Measurements from ENCODE around the gene ARHGAP23.
"Not testable (repeated sequence)": the region's sequence is repeated elsewhere in the genome, so short reads cannot be mapped to it uniquely, and the experiment has no call there.

Gene ARHGAP23

DNA sequence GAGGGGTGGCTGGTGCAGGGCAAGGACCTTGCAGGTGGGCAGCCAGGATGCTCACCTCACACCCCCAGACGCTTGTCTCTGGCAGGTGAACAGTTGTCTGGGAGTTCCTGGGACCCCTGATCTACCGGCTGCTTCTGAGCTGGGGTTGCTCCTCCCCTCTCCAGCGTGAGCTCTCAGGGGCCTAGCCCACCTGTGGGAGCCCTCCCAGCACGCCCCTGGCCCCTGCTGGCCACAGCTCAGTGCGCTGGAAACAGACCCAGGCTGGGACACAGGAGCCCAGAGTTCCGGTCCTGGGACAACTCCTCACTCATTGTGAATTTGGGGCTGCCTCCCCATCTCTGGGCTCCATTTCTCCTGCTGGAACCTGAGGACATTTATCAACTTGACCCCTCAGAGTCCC lies 30.3 kb downstream of the ARHGAP23 start:
- H3K27ac ChIP-seq: no peak overlapping the region
- no peak for DNase-seq (ENCODE audit: low read depth, low spot score)

DNA sequence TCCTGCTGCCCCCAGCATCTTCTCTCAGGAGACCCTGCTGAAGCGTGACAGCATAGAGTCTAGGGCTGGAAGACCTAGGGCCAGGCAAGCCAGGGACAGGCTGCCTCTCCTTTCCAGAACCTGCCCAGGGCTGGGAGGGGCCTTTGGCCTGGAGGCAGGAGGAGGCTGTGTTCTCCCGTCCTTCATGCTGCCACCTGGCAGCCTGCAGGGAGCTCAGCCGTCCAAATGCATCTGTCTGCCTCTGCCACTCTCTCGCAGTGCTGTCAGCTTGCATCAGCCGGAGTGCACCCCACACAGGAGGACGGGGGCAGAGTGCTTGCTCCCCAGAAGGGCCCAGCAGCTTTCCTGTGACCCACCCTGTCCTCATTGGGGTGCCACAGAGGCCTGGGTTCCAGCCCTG lies 31.3 kb downstream of the ARHGAP23 start:
- DNase-seq (ENCODE audit: low read depth, low spot score): no peak
- H3K27ac ChIP-seq: no peak overlapping the region

DNA sequence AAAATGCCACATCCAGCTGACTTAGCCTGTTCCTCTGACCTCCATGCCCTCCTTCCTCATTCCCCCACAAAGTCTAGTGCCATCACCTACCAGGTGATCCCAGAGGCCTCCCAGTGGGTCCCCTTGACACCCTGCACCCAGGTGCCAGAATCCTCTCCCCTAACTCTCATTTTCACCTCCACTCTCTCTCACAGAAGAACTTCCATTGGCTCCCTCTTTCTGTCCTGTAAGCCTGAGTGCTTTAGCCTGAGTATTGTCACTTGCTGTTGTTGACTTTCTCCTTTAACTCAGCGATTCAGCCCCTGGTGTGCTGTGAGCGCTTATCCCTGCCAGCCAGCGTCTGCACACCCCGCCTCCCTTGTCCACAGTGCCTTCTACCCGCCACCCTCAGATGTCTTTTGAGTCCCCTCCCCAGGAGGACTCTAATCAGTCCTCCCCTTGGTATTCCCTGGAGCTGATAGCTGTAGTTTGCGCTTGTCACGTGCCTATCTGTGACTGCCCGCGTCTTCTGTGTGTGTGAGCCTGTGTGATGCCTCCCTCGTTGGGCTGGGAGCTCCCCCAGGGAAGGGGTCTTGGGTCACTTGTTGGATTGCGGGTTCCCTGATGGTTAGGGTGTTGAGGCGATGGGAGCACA lies 31.9 kb downstream of the ARHGAP23 start:
- H3K27ac ChIP-seq: no peak overlapping the region
- DNase-seq (ENCODE audit: low read depth, low spot score): no peak

DNA sequence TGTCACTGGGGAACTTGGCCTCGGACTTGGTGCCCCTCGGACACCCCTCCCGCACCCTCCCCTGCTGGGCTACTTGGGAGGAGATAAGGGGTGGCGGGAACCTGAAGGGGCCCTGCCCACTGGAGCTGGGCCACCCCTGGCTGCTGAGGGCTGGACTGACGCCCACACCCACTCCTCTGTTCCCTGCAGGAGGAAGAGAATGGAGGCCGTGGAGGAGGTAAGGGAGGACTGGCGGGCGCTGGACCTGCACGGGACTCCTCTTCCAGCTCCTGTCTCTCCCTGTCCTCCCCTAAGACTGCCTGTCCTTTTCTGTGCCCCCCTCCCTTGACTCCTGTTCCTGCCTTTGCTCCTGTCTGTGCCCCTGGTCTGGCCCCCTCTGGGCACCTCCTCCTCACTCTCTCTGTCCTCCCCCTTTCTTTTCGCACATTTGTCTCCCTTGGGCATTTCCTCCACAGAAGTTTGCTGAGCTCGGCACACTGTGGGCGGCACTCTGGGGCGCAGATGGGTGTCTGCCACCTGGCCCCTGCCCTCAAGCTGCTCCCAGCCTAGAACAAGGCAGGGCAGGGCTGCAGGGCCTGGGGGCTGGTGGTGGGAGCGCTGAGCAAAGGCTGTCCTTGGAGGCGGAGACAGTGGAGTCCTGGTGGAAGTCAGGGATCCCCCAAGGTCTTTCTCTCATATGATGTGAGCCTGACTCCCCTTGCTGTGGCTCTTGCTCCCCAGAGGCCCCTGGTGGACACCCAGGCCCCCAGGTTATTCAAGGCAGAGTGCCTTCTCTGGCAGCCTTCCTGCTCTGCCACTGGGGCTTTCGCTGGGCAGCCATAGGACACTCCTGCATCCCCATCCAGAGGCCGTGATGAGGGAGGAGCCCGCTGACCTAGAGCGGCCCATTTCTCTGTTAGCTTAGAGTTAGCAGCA lies 32.7 kb downstream of the ARHGAP23 start:
- no peak for DNase-seq (ENCODE audit: low read depth, low spot score)
- H3K27ac ChIP-seq: no peak overlapping the region

DNA sequence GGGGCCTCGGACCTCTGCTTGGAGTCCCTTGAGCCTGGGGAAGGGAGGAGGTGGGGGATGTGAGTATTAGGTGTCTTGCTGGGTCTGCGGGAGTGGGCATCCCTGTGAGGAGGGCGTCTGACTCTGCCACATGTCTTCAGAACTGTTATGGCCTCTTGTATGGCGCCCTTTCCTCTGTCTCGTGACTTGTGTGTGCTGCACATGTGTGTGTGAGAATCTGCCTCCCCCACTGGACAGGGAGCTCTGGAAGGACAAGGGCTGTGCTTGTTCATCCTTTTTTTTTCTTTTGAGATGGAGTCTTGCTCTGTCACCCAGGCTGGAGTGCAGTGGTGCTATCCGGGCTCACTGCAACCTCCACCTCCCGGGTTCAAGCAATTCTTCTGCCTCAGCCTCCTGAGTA lies 33.4 kb downstream of the ARHGAP23 start:
- no peak for DNase-seq (ENCODE audit: low read depth, low spot score)
- no peak overlapping the region for H3K27ac ChIP-seq

DNA sequence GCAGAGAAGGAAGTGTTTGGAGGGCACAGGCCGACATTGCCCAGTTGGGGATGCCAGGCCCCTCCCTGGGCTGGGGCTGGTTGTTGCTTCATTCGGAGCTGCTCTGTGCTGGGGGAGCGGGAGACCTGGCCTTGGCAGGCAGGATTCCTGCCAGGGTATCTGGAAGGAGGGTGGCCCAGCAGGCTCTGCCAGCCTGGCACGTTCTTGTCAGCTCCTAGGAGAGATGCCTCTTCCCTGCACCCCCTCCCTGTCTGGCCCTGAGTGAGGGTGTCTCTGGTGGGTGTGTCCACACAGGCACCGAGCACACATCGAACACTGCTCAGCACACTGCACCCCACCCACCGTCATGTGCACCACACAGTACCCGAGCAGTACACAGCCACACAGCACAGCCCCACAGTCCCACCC lies 35.2 kb downstream of the ARHGAP23 start:
- no peak for DNase-seq (ENCODE audit: low read depth, low spot score)
- H3K27ac ChIP-seq: no peak overlapping the region

DNA sequence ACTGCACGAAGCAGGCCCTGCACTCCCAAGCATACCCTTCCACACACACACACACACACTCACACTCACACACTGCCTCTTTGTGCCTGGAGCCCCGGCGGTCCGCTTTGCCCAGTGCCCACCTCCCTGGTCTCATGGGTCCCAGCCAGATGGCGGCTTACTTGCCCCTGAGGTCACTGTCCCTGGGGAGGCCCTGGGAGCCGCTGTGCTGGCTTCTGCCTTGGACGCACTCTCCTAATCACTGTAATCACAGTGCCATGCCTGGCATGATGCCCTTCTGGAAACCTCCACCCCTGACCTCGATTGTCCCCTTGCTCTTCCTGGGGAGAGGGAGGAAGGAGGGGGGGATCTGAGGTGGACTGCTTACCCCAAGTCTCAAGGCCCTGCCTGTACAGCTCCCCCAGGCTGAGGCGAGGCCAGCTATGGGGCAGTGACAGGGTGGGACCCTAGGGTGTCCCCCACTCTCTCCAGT lies 36.0 kb downstream of the ARHGAP23 start:
- DNase-seq (ENCODE audit: low read depth, low spot score): no peak
- H3K27ac ChIP-seq: peak overlapping the region; percentile 84

- DNase-seq (ENCODE audit: low read depth, low spot score): peak; percentile 48
- H3K27ac ChIP-seq: peak overlapping the region; percentile 84
Observed at GRCh38 chr17:38464723-38465390, 36.6 kb downstream of the ARHGAP23 start.

DNA sequence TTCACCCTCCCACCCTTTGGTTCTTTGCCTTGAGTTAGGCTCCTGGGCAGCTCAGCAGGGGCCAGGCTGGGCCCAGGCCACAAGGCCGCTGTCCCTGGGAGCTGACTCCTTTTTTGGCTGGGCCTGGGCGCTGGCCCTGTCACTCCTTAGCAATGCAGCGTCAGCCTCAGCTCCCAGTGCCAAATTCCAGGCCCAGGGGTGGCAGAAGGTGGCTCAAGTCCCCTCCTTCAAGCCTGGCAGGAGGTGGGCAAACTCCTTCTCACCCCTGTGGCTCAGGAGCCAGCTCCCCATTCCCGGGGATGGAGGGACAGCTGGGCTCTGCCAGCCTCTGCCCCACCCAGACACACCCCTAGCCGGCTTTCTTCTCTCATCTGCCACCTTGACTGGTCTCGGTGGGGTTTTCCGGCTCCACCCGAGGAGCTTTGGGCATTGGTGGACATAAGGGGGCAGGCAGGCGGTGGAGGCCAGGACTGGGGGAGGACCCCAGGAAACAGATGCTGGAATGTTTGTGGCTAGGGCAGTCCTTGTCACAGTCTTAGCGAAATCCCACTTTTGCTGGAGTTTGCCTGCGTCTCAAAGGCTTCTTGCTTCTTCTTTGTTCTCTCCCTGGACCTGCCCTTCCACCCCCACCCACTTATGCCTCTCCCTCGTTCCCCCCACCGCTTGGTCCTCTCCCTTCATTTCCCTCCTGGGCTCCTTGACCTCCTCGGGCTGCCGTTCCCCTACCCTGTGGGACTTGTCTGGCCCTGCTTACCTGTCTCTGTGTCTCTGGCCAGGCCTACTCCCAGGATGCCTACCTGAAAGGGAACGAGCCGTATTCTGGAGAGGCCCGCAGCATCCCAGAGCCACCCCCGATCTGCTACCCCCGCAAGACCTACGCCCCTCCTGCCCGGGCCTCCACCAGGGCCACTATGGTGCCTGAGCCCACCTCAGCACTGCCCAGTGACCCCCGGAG lies 37.4 kb downstream of the ARHGAP23 start:
- DNase-seq (ENCODE audit: low read depth, low spot score): no peak
- H3K27ac ChIP-seq: peak overlapping the region; percentile 84

GRCh38 chr17:38466346-38467315 lies 38.4 kb downstream of the ARHGAP23 start:
- DNase-seq (ENCODE audit: low read depth, low spot score): no peak
- H3K27ac ChIP-seq: peak overlapping the region; percentile 84

GRCh38 chr17:38467491-38467890 lies 39.2 kb downstream of the ARHGAP23 start:
- no peak for DNase-seq (ENCODE audit: low read depth, low spot score)
- no peak overlapping the region for H3K27ac ChIP-seq

DNA sequence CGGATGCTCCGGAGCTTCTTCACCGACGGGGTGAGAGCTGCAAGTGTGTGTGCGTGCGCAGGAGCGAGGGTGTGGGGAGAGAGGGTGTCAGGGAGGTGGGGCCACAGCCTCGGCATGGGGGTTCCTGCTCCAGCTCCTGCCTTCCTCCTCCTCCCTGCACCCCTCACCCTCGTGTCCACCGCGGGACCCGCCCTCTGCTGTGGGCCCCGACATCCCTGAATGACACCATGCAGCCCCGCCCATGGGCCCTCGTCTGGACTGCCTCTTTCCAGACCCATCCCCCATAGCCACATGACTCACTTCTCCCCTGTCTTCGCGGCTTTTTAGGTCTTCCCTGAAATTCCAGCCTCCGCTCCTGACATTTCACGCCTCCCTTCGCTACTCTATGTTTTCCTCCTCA lies 41.6 kb downstream of the ARHGAP23 start:
- no peak for DNase-seq (ENCODE audit: low read depth, low spot score)
- peak overlapping the region; percentile 63 for H3K27ac ChIP-seq

GRCh38 chr17:38471253-38471652 lies 43.0 kb downstream of the ARHGAP23 start:
- H3K27ac ChIP-seq: peak overlapping the region; percentile 63
- DNase-seq (ENCODE audit: low read depth, low spot score): not testable (repeated sequence)

GRCh38 chr17:38474666-38475065 lies 46.4 kb downstream of the ARHGAP23 start:
- not testable (repeated sequence) for DNase-seq (ENCODE audit: low read depth, low spot score); H3K27ac ChIP-seq

GRCh38 chr17:38476549-38476948 lies 48.3 kb downstream of the ARHGAP23 start:
- no peak for DNase-seq (ENCODE audit: low read depth, low spot score)
- H3K27ac ChIP-seq: no peak overlapping the region

DNA sequence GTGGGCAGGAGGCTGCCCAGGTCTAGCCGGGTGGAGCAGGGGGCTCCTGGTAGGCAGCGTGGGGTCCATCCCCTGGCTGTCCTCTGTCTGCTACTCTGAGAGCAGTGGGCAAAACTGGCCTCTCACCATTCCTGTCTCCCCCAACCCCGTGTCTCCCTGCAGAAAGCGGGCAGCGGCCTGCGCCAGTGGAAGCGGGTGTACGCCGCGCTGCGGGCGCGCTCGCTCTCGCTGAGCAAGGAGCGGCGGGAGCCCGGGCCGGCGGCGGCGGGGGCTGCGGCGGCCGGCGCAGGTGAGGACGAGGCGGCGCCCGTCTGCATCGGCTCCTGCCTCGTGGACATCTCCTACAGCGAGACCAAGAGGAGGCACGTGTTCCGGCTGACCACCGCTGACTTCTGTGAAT lies 49.2 kb downstream of the ARHGAP23 start:
- not testable (repeated sequence) for H3K27ac ChIP-seq; DNase-seq (ENCODE audit: low read depth, low spot score)

DNA sequence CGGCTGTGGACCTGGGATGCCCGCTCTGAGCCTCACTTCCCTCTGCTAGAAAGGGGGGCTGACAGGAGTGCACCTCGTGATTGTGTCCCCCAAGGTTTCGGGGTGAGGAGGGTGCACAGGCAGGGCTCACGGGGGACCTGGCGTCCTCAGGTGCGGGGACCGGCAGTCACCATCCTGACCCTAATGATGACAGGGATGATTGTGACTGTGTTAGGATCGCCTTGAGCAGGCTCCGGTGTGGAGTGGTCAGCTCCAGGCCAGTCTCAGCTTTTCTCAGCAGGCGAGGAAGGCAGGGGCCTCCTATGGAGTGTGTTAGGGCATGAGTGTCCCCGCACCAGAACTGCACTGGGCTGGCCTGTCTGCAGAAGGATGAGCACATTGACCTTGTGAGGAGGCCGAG lies 49.7 kb downstream of the ARHGAP23 start:
- not testable (repeated sequence) for H3K27ac ChIP-seq; DNase-seq (ENCODE audit: low read depth, low spot score)

- not testable (repeated sequence) for H3K27ac ChIP-seq; DNase-seq (ENCODE audit: low read depth, low spot score)
Observed at GRCh38 chr17:38478667-38479066, 50.4 kb downstream of the ARHGAP23 start.

All from epithelial cell of prostate (primary cell).